ENCODE data around the gene NDUFB1. TPM values are rescaled to one million over a fixed set of nuclear protein-coding genes. Genes with fewer than 3 reads are reported as not detected.

NDUFB1 gene
- total RNA-seq, 4 donors from 2014 or later = 31.4 to 434 (median 161) TPM

DNA sequence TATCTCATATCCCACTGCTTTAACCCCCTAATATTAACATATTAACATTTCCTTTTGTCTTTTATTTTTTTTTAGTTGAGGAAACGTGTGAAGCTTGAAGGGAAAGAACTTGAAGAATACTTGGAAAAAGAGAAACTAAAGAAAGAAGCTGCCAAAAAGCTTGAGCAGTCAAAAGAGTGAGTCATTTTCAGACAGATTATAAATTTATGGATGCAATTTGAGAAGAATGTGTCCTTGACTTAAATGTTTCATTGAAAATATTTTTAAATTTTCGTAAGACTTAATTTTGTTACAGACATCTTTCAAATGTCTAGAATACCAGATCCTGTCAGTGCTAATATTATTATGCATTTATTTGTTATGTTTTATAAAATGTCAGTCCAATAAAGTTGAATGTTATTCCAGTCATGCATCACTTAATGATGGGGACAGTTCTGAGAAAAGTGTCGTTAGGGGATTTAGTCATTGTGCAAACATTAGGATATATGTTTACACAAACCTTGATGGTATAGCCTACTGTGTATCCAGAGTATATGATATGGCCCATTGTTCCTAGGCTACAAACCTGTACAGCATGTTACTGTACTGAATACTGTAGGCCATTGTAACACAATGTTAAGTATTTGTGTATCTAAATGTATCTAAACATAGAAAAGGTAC, 32.9 kb upstream of the NDUFB1 start:
- no peaks in the 10 kb centered on the region for H3K4me1 ChIP-seq
- intact Hi-C loops (cut with DNase I; ENCODE audit: low total_unique reads) = no loop called here
- no peak overlapping the region for H3K4me3 ChIP-seq
- no peaks in the 10 kb centered on the region for H3K9me3 ChIP-seq
- peaks cover 0 to 53% (median 16%) of the 10 kb centered on the region in 4 donors for H3K36me3 ChIP-seq
- in situ Hi-C loops (cut with MboI; ENCODE audit: low pct_ligation_motif_present in 1 of 4, low pct_unique_long_range_greater_than_20kb in 1 of 4, low sequenced_read_pairs in 3 of 4) = no loop called here
- WGBS, 2 donors (ENCODE audit: low coverage in 1 of 2) = 52 to 61% methylated on average over 3 of the region's 3 CpGs
- DNase-seq = no peak
- no peak overlapping the region for H3K27ac ChIP-seq
- TF ChIP-seq POLR2AphosphoS5 (IDR thresholded peaks at IDR 0.05) (no peak), POLR2A (IDR thresholded peaks at IDR 0.05) (no peak), EP300 (IDR thresholded peaks at IDR 0.05; ENCODE audit: low read depth) (no peak)
- TF ChIP-seq, protein P1, sequence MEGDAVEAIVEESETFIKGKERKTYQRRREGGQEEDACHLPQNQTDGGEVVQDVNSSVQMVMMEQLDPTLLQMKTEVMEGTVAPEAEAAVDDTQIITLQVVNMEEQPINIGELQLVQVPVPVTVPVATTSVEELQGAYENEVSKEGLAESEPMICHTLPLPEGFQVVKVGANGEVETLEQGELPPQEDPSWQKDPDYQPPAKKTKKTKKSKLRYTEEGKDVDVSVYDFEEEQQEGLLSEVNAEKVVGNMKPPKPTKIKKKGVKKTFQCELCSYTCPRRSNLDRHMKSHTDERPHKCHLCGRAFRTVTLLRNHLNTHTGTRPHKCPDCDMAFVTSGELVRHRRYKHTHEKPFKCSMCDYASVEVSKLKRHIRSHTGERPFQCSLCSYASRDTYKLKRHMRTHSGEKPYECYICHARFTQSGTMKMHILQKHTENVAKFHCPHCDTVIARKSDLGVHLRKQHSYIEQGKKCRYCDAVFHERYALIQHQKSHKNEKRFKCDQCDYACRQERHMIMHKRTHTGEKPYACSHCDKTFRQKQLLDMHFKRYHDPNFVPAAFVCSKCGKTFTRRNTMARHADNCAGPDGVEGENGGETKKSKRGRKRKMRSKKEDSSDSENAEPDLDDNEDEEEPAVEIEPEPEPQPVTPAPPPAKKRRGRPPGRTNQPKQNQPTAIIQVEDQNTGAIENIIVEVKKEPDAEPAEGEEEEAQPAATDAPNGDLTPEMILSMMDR (IDR thresholded peaks at IDR 0.05) = no peak
- H3K27me3 ChIP-seq = no peaks in the 10 kb centered on the region

DNA sequence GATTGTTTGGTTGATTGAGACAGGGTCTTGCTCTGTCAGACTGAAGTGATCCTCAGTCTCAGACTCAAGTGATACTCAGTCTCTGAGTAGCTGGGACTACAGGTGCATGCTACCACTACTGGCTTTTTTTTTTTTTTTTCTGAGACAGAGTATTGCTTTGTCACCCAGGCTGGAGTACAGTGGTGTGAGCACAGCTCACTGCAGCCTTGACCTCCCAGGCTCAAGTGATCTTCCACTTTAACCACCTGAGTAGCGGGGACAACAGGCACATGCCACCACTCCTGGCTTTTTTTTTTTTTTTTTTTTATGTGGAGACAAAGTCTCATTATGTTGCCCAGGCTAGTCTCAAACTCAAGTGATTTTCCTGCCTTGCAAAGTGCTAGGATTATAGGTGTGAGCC, 32.1 kb upstream of the NDUFB1 start:
- H3K4me3 ChIP-seq = no peak overlapping the region
- intact Hi-C loops (cut with DNase I; ENCODE audit: low total_unique reads) (no loop called here), in situ Hi-C loops (cut with MboI; ENCODE audit: low pct_ligation_motif_present in 1 of 4, low pct_unique_long_range_greater_than_20kb in 1 of 4, low sequenced_read_pairs in 3 of 4) (no loop called here)
- H3K36me3 ChIP-seq = peaks cover 0 to 51% (median 13%) of the 10 kb centered on the region in 4 donors
- DNase-seq = no peak
- no peaks in the 10 kb centered on the region for H3K4me1 ChIP-seq
- no peaks in the 10 kb centered on the region for H3K9me3 ChIP-seq
- H3K27ac ChIP-seq = no peak overlapping the region
- WGBS, 2 donors (ENCODE audit: low coverage in 1 of 2) = 88% methylated on average over 1 of the region's 1 CpG; no CpG with 5 or more reads in 1 of the 2 donors
- no peaks in the 10 kb centered on the region for H3K27me3 ChIP-seq
- TF ChIP-seq, protein P1 (IDR thresholded peaks at IDR 0.05) = no peak
- TF ChIP-seq EP300 (IDR thresholded peaks at IDR 0.05; ENCODE audit: low read depth) = no peak
- TF ChIP-seq POLR2AphosphoS5 (IDR thresholded peaks at IDR 0.05) = no peak
- no peak for TF ChIP-seq POLR2A (IDR thresholded peaks at IDR 0.05)

DNA sequence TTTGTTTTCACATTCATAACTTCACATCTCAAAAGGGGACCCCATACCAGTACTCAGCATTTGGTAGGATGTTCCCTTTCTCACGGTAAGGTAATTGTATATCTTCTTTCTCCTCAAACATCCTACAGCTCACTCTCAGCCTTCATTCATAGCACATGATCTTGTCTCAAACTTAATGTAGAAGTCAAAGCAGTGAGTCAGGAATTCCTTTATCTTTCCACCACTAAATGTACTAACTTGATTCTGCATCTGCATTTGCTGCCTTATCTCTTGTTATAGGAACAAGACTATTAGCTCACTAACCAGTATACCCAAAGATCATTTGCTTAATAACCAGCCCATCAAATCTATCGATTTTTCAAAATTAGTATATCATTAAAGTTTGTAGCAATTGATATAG, 23.2 kb upstream of the NDUFB1 start:
- no peaks in the 10 kb centered on the region for H3K27me3 ChIP-seq
- H3K9me3 ChIP-seq = no peaks in the 10 kb centered on the region
- no peak for DNase-seq
- TF ChIP-seq, protein P1 (IDR thresholded peaks at IDR 0.05) = no peak
- TF ChIP-seq EP300 (IDR thresholded peaks at IDR 0.05; ENCODE audit: low read depth) (no peak), POLR2AphosphoS5 (IDR thresholded peaks at IDR 0.05) (no peak)
- no peak overlapping the region for H3K4me3 ChIP-seq
- intact Hi-C loops (cut with DNase I; ENCODE audit: low total_unique reads) = no loop called here
- in situ Hi-C loops (cut with MboI; ENCODE audit: low pct_ligation_motif_present in 1 of 4, low pct_unique_long_range_greater_than_20kb in 1 of 4, low sequenced_read_pairs in 3 of 4) = loop anchor here in 3 of 4 donors (25.0 kb wide), 2 partner anchors 318 to 543 kb away; no protein-coding TSS in a partner anchor
- H3K4me1 ChIP-seq = no peaks in the 10 kb centered on the region
- WGBS, 2 donors (ENCODE audit: low coverage in 1 of 2) = 83 to 95% methylated on average over 2 of the region's 2 CpGs
- H3K36me3 ChIP-seq = peaks cover 0 to 72% (median 31%) of the 10 kb centered on the region in 4 donors
- H3K27ac ChIP-seq = no peak overlapping the region

DNA sequence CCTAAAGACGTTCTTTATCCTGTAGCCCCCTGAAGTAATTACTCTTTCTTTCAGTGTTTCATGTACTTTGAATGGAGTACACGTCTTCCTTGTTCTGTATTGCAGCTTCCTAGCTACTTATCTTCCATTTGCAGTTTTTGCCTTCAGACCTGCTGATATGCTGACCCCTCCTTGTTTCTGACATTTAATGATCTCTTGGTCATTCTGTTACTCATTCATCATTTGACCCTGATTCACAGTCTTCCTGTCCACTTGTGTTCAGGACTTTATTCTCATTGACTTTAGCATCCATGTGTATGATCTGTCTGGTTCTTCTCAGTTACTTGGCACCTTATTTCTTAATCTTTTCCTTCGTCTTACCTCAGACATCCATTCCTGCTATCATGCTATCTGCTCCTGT, 22.5 kb upstream of the NDUFB1 start:
- in situ Hi-C loops (cut with MboI; ENCODE audit: low pct_ligation_motif_present in 1 of 4, low pct_unique_long_range_greater_than_20kb in 1 of 4, low sequenced_read_pairs in 3 of 4) = loop anchor here in 3 of 4 donors (25.0 kb wide), 2 partner anchors 318 to 543 kb away; no protein-coding TSS in a partner anchor
- Histone ChIP-seq H3K4me3 (no peak overlapping the region), H3K27ac (no peak overlapping the region), H3K36me3 (peaks cover 0 to 68% (median 34%) of the 10 kb centered on the region in 4 donors), H3K4me1 (no peaks in the 10 kb centered on the region), H3K9me3 (no peaks in the 10 kb centered on the region), H3K27me3 (no peaks in the 10 kb centered on the region)
- intact Hi-C loops (cut with DNase I; ENCODE audit: low total_unique reads) = no loop called here
- DNase-seq = no peak
- WGBS, 2 donors (ENCODE audit: low coverage in 1 of 2) = 84 to 87% methylated on average over 3 of the region's 3 CpGs
- no peak for TF ChIP-seq POLR2A (IDR thresholded peaks at IDR 0.05)
- TF ChIP-seq, protein P1 (IDR thresholded peaks at IDR 0.05) = no peak

Data from transverse colon (tissue), 4 donors.